Transverse colon (tissue), 4 donors: ENCODE data around the gene GRIP2.

ENCODE experiments used
- CTCF ChIP-seq, 5 experiments: fragments of 200-600 bp in 3 of 5; fragments of 450-650 bp in 2 of 5; sonication (generic) in 3 of 5; IDR thresholded peaks; 1 replicate in 2 of 5; 2 replicates in 3 of 5; pipeline ENCODE4 v1.5.1; 2016 to 2017; ENCODE audit warnings: antibody characterized with exemption in 5 of 5, inconsistent platforms in 3 of 5, mild to moderate bottlenecking in 2 of 5, moderate library complexity in 1 of 5
- EP300 ChIP-seq: sonication (generic); formaldehyde crosslinking; IDR thresholded peaks from one replicate; pipeline ENCODE4 v1.6.1; 2017; ENCODE audit warnings: antibody characterized with exemption, low read depth
- POLR2A ChIP-seq: fragments of 450-650 bp; IDR thresholded peaks from one replicate; pipeline ENCODE4 v1.6.1; 2016; ENCODE audit warnings: antibody characterized with exemption, mild to moderate bottlenecking, moderate library complexity
- POLR2AphosphoS5 ChIP-seq, 3 donors: sonication (generic); formaldehyde crosslinking; IDR thresholded peaks; one replicate each; pipeline ENCODE4 v1.6.1; 2016; ENCODE audit warnings: antibody characterized with exemption in 3 of 3

DNA sequence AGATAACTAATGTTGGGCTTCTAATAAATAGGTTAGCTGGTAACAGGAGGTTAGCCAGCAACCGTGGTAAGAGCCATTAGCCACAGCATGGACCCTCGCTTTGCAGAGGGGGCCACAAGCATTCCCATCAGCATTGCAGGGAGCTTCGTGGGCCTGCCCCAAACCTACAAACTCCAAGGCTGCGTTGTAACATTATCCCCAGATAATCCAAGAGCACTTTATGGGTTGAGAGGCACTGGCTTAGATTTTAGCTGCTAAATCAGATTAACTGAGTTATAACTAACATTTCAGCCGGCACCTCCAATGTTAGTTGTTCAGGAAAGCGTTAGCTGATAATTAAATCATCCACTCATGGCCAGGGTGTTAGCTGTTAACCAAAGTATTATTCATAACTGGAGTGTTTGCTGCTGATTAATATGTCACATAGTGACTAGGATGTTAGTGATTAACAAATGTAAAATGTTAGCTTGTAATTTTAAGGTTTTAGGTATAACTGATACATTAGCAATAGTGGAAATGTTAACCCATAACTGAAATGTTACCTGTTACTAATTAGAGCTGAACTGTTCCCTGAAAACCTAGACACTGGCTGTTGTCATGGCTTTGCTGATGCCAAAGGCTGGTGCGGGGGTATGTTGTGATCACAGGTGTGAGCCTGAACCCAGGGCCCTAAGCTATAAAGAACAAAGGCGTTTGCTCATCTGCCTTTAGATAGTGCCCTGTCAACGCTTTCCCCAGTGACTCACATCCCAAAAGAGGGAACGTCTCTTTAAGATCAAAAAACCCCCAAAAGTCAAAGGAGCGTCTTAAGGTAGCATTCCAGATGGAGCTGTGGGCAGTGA, 81.5 kb downstream of the GRIP2 start:
- no peak for TF ChIP-seq CTCF (IDR thresholded peaks at IDR 0.05)
- TF ChIP-seq POLR2A: no peak
- no peak for TF ChIP-seq POLR2AphosphoS5 (IDR thresholded peaks at IDR 0.05)
- TF ChIP-seq EP300: no peak
